HepG2 (cell line): Measurements from ENCODE around the gene RHOBTB3. TPM values are rescaled to one million over a fixed set of nuclear protein-coding genes. Genes with fewer than 3 reads are reported as not detected.

Experiments used
- EED ChIP-seq: sonication (generic); formaldehyde crosslinking; IDR thresholded peaks from 2 replicates; pipeline ENCODE4 v1.5.0; 2020; ENCODE audit warnings: mild to moderate bottlenecking, missing genetic modification reagents
- EHMT2 ChIP-seq: fragments of 200-600 bp; sonication (generic); IDR thresholded peaks from 2 replicates; pipeline ENCODE4 v1.7.0; 2017; ENCODE audit warnings: antibody characterized with exemption, low read depth, low read length, borderline replicate concordance
- FOXK2 ChIP-seq: fragments of 450-650 bp; IDR thresholded peaks from 2 replicates; pipeline ENCODE4 v1.6.1; 2016
- HIVEP1 ChIP-seq: sonication (generic); formaldehyde crosslinking; IDR thresholded peaks from 2 replicates; pipeline ENCODE4 v1.4.0; 2020; ENCODE audit warnings: mild to moderate bottlenecking, missing genetic modification reagents
- KLF6 ChIP-seq: IDR thresholded peaks from 2 replicates; pipeline ENCODE4 v1.8.0; 2016; ENCODE audit warnings: missing biosample characterization, missing genetic modification reagents
- MAFF ChIP-seq: IDR thresholded peaks from 2 replicates; pipeline ENCODE4 v1.6.1; 2011; ENCODE audit warnings: low read depth, low read length, improper control_type of control experiment
- MEF2D ChIP-seq: sonication (generic); formaldehyde crosslinking; IDR thresholded peaks from 2 replicates; pipeline ENCODE4 v1.5.1; 2020; ENCODE audit warnings: mild to moderate bottlenecking, missing genetic modification reagents
- NCOR1 ChIP-seq: fragments of 200-600 bp; sonication (generic); IDR thresholded peaks from 2 replicates; pipeline ENCODE4 v1.7.0; 2017; ENCODE audit warnings: antibody characterized with exemption, low read length, borderline replicate concordance
- PHF20 ChIP-seq: sonication (generic); formaldehyde crosslinking; IDR thresholded peaks from 2 replicates; pipeline ENCODE4 v1.5.0; 2020; ENCODE audit warnings: mild to moderate bottlenecking, missing genetic modification reagents
- RXRA ChIP-seq: sonication (generic); formaldehyde crosslinking; IDR thresholded peaks from 2 replicates; pipeline ENCODE4 v1.5.1; 2020; ENCODE audit warnings: missing genetic modification reagents
- SP2 ChIP-seq: sonication (generic); formaldehyde crosslinking; IDR thresholded peaks from 2 replicates; pipeline ENCODE4 v1.5.1; 2020; ENCODE audit warnings: mild to moderate bottlenecking, missing genetic modification reagents
- SPEN ChIP-seq: sonication (generic); formaldehyde crosslinking; IDR thresholded peaks from 2 replicates; pipeline ENCODE4 v1.5.1; 2020; ENCODE audit warnings: low read depth, mild to moderate bottlenecking, missing genetic modification reagents
- ZMYM3 ChIP-seq: sonication (generic); formaldehyde crosslinking; IDR thresholded peaks from 2 replicates; pipeline ENCODE4 v1.5.1; 2020; ENCODE audit warnings: mild to moderate bottlenecking, missing genetic modification reagents
- ZNF274 ChIP-seq: sonication (generic); formaldehyde crosslinking; IDR thresholded peaks from 2 replicates; pipeline ENCODE4 v1.5.1; 2020; ENCODE audit warnings: mild to moderate bottlenecking, missing genetic modification reagents
- ZNF335 ChIP-seq: sonication (generic); formaldehyde crosslinking; IDR thresholded peaks from 2 replicates; pipeline ENCODE4 v1.4.0; 2020; ENCODE audit warnings: missing genetic modification reagents
- ZNF34 ChIP-seq: sonication (generic); formaldehyde crosslinking; IDR thresholded peaks from 2 replicates; pipeline ENCODE4 v1.4.0; 2020; ENCODE audit warnings: mild to moderate bottlenecking, missing genetic modification reagents, borderline replicate concordance
- ZNF512B ChIP-seq: sonication (generic); formaldehyde crosslinking; IDR thresholded peaks from 2 replicates; pipeline ENCODE4 v1.5.1; 2020; ENCODE audit warnings: missing genetic modification reagents, mild to moderate bottlenecking, borderline replicate concordance
- ZNF770 ChIP-seq: sonication (generic); formaldehyde crosslinking; IDR thresholded peaks from 2 replicates; pipeline ENCODE4 v1.5.0; 2020; ENCODE audit warnings: mild to moderate bottlenecking, missing genetic modification reagents
- ZNF790 ChIP-seq: sonication (generic); formaldehyde crosslinking; IDR thresholded peaks from 2 replicates; pipeline ENCODE4 v1.8.0; 2022; ENCODE audit warnings: missing genetic modification reagents, mild to moderate bottlenecking, borderline replicate concordance
- ZNF800 ChIP-seq: sonication (generic); formaldehyde crosslinking; IDR thresholded peaks from 2 replicates; pipeline ENCODE4 v1.4.0; 2020; ENCODE audit warnings: missing genetic modification reagents
- polyA plus RNA-seq, 8 experiments: library from polyadenylated mRNA; depleted of rRNA in 3 of 8; stranded (reverse) in 7 of 8; unstranded in 1 of 8; fragments of >200 nt; fragmentation: Illumina TruSeq in 4 of 8; extraction: Trizol in 4 of 8; gene quantifications; 2 replicates each; pipeline versions ENCODE4 v1.2.1 to v1.2.3, GENCODE V29; 2011 to 2016; ENCODE audit warnings: low read depth in 4 of 8, missing spikeins in 1 of 8, mixed read lengths in 1 of 8; ENCODE audit not compliant: insufficient read depth in 1 of 8
- total RNA-seq, 5 experiments: library from RNA; depleted of rRNA; stranded (reverse); fragments of >200 nt; fragmentation: Illumina TruSeq; extraction: Trizol; gene quantifications; 2 replicates each; pipeline ENCODE4 v1.2.3, GENCODE V29; 2016; ENCODE audit warnings: low read depth in 1 of 5

Gene RHOBTB3
- total and polyA plus RNA-seq, 2 of the 13 experiments (the other 11 are each of a cell fraction or from before 2014, with no cell fraction given): 31.6 to 35.4 TPM

- TF ChIP-seq ZNF800 (no peak), ZMYM3 (CRISPR knock-in tag) (0 out of 2 replicates have a peak, but pooled peaks have one; percentile 14), SPEN (CRISPR knock-in tag) (no peak), MEF2D (peak; percentile 34; the same call in 1 of the 2 replicates), KLF6 (CRISPR knock-in tag) (no peak; the same call in 1 of the 2 replicates), SP2 (no peak), ZNF335 (CRISPR knock-in tag) (no peak), MAFF (0 out of 2 replicates have a peak, but pooled peaks have one; percentile 5), NCOR1 (no peak), ZNF34 (CRISPR knock-in tag) (no peak), ZNF790 (no peak), EHMT2 (no peak), HIVEP1 (CRISPR knock-in tag) (no peak), ZNF512B (no peak), RXRA (no peak), PHF20 (CRISPR knock-in tag) (no peak), ZNF274 (CRISPR knock-in tag) (no peak), FOXK2 (no peak), ZNF770 (CRISPR knock-in tag) (no peak), EED (CRISPR knock-in tag) (peak; percentile 55; the same call in 1 of the 2 replicates)
Observed at GRCh38 chr5:95822542-95823181, 91.5 kb downstream of the RHOBTB3 start, which contains the start of gene GLRX (continued).
